SH-SY5Y (cell line): ENCODE results near the gene PDHA2.

Experiments
- GATA2 ChIP-seq: IDR thresholded peaks from 2 replicates; pipeline ENCODE4 v1.6.1; 2011; ENCODE audit warnings: mild to moderate bottlenecking, low read depth, low read length
- GATA3 ChIP-seq: IDR thresholded peaks from 2 replicates; pipeline ENCODE4 v1.6.1; 2011; ENCODE audit warnings: low read depth, mild to moderate bottlenecking, low read length, moderate library complexity

- TF ChIP-seq GATA2: no peak
- TF ChIP-seq GATA3: no peak
Measured at GRCh38 chr4:95869961-95870500, 30.1 kb downstream of the PDHA2 start.
